GM19351 (cell line): ENCODE data around the gene GTF2A1L.
"Not testable (repeated sequence)": the region's sequence is repeated elsewhere in the genome, so short reads cannot be mapped to it uniquely, and the experiment has no call there.

Source experiments
- ATAC-seq: cut with Tn5 transposase; IDR thresholded peaks from one replicate; pipeline ENCODE4 v1.9.1; 2021; ENCODE audit warnings: mild to moderate bottlenecking, moderate library complexity; ENCODE audit not compliant: unreplicated experiment

The GTF2A1L gene, protein sequence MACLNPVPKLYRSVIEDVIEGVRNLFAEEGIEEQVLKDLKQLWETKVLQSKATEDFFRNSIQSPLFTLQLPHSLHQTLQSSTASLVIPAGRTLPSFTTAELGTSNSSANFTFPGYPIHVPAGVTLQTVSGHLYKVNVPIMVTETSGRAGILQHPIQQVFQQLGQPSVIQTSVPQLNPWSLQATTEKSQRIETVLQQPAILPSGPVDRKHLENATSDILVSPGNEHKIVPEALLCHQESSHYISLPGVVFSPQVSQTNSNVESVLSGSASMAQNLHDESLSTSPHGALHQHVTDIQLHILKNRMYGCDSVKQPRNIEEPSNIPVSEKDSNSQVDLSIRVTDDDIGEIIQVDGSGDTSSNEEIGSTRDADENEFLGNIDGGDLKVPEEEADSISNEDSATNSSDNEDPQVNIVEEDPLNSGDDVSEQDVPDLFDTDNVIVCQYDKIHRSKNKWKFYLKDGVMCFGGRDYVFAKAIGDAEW

DNA sequence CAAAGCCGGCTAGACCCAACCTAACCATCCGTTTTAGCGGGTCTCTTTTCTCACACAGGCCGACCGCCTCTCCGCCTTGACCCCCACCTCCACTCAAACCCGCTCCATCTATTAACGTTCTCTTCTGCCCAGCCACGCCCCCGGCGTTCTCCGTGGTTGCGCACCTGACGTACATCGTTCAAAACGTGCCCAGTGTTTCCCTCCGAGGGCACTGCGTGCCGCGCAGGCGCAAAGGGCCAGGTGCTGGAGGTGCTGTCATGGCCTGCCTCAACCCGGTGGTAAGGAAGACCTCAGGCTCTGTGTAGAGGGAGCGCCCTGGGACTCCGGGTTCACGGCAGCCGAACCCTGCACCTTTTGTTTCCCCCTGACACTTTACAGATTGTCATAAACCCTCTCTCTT lies at the start of gene GTF2A1L:
GTF2A1L (plus strand) TSS at position 239 of the 400 bp plus-strand sequence; CDS start at position 258, 19 bp downstream.
- ATAC-seq = no peak

DNA sequence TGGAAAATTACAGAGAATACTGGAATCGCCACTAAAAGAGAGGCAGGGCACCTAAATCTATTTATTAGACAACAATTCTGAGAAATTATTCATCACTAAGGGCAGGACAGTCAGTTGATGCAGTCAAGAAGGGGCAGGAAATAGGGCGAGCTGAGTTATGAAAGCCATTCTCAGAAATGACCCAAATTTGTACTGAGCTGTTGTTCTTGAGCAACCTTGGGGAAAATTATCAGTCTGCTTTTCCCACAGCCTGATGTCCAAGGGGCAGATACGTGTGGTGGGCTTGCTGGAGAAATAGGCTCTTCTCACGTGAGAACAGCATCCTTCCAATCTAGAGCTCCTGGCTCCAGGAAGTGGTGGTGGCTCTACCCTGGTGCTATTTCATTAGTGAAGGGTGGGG lies 49.1 kb upstream of the GTF2A1L start:
- ATAC-seq = no peak

DNA sequence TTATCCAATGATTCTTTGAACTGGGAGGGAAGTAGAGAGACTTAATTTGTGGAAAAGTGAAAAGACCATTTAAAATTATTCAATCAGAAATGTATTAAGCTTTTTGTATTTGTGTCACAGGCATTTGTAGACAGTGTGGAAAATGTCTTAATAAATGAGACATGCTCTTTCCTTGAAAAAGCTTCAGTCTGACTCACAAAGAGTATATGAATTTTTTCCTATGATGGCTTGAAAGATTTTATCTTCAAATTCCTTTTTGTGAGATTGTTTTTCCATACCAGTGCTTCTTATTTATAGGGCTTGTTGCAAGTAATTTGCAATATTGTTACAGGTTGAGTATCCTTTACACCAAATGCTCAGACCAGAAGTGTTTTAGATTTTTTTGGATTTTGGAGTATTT lies 48.2 kb upstream of the GTF2A1L start:
- no peak for ATAC-seq

DNA sequence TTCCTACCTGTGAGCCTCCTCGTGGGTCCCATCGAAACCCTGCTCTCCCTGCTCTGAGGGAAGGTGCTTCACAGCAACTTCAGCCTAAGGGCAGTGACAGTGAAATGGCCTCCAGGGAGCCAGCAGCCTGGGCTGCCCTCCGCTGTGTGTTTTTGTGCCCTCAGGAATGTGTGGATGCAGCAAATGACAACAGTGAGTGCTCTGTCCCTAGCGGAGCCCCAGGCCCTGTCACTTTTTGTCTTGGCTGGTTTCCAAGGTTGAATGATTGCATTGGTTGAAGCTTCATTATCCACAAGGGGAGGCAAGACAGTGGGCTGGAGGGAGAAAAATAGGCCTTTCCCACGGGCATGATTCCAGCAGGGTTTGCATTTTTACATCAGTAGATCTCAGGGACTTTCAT lies 44.8 kb upstream of the GTF2A1L start:
- no peak for ATAC-seq

DNA sequence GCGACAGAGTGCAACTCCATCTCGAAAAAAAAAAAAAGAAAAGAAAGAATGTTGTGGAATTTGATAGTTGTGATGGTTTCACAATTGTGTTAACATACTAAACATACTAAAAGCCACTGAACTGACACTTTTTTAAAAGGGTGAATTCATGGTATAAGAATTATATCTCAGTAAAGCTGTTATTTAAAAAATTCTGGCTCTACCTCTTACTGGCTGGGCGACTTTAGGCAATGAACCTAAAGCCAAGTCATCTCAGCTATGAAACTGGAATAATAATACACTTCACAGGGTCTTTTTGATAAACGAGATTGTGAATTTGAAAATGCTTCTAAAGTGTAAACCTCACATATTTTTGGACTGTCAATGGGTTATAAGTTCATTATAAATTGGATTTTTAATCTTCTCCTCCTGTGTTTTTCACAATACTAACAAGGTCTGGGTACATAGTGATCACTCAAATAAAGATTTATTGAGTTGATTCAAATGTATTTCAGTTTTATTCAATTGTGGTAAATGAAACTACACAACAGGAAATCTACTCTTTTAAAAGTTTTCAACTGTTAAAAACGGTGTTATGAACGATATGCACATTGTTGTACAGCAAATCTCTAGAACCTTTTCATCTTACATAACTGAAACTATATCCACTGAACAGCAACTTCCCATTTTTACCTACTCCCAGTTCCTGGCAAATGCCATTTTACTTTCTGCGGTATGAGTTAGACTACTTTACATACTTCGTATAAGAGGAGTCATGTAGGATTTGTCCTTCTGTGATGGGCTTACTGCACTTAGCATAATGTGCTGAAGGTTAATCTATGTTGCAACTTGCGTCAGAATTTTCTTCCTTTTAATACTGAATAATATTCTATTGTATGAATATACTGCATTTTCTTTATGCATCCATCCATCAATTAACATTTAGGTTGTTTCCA lies 43.0 kb upstream of the GTF2A1L start:
- no peak for ATAC-seq

DNA sequence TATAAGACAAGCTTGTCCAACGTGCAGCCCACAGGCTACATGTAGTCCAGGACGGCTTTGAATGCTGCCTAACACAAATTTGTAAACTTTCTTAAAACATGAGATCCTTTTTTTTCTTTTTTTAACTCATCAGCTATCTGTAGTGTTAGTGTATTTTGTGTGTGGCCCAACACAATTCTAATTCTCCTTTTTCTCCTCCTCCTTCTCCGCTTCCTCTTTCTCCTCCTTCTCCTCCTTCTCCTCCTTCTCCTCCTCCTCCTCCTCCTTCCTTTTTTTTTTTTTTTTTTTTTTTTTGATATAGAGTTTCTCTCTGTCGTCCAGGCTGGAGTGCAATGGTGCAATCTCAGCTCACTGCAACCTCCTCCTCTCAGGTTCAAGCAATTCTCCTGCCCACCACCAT lies 39.3 kb upstream of the GTF2A1L start:
- ATAC-seq = no peak

DNA sequence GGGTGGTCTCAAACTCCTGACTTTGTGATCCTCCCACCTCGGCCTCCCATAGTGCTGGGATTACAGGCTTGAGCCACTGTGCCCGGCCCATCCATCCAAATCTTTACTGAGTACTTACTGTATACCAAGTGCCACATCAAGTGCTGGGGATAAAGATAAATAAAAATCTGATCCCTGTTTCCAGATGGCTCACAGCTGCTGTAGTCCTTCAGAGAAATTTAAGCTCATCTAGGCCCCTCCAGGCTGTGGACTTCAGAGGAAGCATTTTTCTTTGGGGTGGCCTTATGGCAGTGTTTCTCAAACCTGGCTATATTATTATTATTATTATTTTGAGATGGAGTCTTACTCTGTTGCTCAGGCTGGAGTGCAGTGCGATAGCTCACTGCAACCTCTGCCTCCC lies 33.7 kb upstream of the GTF2A1L start:
- no peak for ATAC-seq

DNA sequence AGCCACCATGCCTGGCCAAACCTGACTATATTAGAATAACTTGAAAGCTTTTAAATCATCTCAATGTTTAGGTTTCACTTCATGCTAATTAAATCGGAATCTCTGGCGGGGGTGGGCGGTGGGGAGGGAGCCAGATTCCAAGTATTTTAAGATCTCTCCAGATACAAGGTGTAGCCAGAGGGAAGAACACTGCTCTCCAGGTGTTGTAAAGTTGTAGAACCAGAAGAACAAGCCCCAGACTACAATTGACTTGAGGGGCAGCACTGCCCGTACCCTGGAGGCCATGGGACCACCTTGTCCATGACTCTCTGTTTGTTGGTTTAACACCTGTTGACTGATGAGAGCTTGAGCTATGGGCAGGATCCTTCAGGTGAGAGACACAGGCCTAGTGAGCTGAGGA lies 33.1 kb upstream of the GTF2A1L start:
- no peak for ATAC-seq

DNA sequence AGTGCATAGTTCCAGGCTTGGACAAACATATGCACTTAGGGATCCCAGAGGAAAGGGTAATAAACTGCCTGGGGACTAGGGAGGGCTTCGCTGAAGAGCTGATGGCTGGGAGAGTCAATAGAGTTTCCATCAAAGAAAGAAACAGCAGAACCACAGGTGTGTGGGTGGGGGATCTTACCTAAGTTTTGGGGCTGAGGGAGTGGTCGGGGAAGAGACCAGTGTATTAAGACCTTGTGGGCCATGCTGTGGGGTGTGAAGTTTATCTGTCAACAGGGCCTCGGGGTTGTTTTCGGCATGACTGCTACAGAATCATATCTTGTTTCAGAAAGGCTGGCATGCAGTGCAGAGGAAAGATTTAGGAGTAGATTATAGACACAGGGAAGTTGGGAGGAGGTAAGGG lies 31.2 kb upstream of the GTF2A1L start:
- no peak for ATAC-seq

DNA sequence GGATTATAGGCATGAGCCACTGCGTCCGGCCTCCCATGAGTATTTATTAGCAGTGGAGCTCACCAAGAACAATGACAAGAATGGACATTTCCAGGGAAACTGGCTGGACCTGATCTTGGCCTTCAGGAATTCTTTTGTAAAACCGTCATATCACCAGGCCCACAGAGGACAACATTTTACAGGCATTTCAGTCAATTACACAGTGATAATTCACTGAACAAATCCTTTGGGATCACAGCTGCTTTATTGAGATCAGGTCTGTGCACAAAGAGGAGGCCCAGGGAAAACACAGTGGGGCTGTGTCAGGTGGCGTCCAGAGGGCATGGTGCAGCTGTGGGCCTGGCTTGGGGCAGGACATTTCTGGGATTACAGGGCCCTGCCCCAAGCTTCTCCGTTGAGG lies 30.1 kb upstream of the GTF2A1L start:
- no peak for ATAC-seq

DNA sequence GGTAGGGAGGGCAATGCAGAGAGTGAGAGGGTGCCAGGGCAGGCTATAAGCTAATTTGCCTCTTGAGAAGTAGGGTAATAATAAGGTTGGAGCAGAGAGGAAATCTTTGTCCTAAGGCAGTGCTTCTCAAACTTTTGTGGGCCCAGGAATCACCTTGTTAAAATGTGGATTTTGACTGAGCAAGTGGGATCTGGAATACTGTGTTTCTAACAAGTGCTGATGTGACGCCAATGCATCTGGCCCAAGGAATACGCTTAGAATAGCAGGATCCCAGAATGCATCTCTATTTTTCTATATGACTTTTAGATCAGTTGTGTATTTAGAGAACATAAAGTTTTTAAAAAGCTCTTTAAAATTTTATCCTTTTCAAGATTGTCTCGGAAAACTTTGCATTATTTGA lies 29.7 kb upstream of the GTF2A1L start:
- no peak for ATAC-seq

DNA sequence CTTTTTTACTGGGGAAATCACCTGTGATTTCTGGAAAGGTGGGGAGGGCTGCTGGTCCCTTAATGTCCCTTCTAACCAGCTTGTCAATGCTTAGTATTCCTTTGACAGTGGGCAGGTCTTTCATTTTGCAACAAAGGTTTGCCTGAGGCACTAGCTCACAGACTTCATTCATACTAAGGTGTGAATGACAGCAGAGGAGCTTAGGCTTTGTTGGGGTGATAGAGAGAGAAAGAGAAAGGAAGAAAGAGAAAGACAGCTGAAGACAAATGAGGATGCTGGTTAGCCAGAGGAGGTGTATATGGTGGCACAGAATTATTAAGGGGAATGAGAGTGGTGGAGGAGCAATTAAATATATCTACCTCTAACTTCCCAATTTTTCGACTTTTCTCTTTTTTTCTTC lies 28.9 kb upstream of the GTF2A1L start:
- ATAC-seq = peak; percentile 29

DNA sequence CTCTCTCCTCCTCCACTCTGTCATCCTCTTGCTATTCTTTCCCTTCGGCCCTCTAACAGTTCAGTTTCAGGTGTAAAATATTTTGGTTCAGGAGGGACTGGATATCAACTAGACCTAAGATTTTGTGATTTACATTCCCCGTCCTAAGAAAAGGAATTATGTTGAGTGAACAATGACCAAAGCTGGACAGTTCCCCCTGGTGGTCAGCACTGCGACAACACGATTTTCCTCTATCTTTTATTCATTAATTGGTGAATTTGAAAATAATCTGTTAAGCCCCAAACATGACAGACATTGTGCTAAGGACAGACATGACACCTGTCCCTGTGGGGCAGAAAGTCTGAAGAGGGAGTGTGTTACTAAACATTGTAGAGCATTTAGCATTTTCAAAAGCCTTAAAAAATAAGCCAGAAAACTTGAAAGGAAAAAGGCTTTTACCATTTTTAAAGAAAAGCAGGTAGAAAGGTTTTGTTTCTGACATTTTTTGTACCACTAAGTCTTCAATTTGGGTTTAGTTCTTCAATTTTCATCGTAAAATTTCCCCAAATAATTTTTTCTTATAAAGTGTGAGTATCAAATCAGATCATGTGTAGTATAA lies 28.4 kb upstream of the GTF2A1L start:
- ATAC-seq = peak; percentile 41

DNA sequence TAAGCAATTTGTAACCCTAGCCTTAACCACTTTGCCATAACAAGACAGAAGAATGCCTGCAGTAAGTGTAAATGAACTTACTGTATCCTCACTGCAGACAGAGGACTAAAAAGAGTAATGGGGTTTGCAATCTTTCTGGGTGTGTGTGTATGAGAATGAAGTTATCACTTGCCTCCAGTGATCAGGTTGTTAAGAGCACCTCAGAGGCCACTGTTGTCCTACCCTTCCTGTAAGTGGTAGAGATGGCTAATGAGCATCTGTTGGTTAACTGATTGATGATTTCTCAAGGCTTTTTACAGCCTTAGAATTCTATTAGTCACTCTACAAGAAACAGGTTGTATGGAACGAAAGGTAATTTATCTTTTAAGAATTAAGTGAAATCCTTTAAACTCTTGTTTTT lies 27.6 kb upstream of the GTF2A1L start:
- ATAC-seq = no peak

DNA sequence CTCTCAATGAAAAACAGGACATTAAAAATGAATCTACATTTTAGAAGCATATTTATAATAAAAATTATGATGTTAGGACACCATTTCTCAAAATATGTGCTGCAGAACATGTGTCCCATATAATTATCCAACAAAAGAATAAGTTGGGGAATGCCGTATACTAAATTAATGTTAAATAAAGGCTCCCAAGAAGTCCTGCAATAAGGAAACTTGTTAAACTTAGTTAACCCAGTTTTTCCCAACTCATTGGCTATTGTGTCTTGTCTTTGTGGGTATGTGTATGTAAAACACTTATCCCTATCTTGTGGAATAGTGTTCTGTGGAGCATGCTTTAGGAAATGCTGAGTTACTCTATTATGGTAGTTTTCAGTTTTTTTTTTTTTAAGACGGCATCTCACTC lies 25.6 kb upstream of the GTF2A1L start:
- ATAC-seq = no peak

DNA sequence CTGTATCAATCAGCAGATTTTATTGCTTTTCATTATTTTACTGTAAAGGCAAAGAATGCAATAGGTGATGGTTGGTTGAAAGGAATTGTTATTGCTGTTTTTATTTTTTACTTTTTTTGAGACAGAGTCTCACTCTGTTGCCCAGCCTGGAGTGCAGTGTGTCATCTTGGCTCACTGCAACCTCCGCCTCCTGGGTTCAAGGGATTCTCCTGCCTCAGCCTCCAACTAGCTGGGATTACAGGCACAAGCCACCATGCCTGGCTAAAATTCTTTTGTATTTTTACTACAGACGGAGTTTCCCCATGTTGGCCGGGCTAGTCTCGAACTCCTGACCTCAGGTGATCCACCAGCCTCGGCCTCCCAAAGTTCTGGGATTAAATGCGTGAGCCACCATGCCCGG lies 20.9 kb upstream of the GTF2A1L start:
- ATAC-seq = not testable (repeated sequence)

DNA sequence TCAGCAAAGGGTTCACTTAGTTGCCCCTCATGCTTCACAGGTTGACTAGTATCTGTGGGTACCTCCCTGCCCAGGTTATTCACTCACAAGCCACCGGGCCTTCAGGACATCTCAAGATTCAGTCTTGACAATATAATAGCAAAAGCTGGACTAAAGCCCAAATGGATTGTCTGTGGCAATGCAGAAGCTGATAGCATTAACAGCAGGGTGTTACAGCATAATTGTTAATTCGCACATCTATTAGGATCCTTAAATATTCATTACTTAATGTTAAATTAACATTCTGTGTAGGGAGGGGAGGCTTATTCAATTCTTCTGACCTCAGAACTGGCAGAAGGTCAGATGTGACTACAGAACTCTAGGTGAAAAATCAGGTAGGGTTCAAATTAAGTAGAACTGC lies 20.2 kb upstream of the GTF2A1L start:
- no peak for ATAC-seq

DNA sequence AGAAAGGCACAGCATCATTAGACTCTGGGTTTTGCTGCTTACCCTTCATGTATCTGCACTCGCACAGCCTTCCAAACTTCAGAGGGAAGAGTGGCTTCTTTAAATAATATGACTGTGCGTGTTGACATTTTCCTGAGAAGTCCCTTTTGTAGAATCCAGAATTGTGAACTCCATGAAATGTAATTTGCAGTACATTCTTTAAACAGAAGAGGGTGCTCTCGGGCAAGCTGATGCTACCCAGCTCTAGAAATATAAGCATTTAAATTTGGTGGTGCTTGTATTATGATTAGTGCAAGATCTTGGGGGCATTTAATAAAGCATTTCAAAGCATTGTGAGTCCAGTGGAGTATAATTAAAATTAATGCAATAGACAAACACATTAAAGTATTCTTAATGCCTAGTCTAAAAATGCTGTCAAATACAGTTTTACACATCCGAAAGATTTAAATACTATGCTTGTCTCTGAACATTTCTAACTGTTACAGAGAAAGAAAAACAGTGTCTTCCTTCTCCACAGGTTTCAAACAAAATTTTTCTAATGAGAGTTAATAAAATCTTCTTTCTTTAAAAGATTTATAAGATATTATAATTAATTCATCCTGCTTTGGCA lies 17.3 kb upstream of the GTF2A1L start:
- ATAC-seq = peak; percentile 61

DNA sequence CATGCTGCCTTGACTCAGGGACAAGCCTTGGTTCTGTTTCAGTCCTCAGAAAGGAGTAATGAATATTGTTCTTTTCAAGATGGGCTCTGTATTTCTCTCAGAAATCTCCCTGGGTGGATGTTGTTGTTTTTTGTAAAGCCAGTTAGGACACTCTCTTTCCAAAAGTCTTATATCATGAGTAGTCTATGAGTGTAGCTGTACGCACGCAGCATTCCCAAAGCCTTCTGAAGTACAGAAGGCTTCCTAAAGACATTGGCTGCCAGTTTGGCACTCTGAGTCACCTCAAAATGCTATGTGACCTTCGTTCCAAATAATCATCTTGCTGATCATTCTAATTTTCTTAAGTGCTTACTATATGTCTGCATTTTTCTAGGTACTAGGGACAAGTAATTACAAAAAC lies 16.7 kb upstream of the GTF2A1L start:
- no peak for ATAC-seq

DNA sequence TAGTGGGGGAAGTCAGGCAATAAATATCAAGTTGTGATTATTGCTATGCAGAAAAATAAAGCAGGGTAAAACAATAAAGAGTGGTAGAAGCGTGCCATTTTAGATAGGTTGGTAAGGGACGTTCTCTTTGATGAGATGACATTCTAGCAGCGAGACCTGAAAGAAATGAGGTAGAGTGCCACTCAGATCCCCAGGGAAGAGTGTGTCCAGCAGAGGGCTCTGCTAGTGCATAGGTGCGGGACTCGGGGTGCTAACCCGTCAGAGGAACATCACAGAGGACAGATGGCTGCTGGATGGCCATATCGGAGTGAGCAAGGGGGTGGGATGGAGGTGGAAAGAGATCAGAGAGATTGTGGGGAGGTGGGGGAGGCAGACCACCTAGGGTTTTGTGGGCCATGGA lies 16.3 kb upstream of the GTF2A1L start:
- peak; percentile 66 for ATAC-seq
